ENCODE data around the gene ZDHHC14. TPM values are rescaled to one million over a fixed set of nuclear protein-coding genes. Genes with fewer than 3 reads are reported as not detected.

ZDHHC14 gene
- total RNA-seq, 4 donors from 2014 or later = 7.1 to 11.4 (median 9.8) TPM

- Histone ChIP-seq H3K36me3 (no peaks in the 10 kb centered on the region), H3K4me1 (peaks cover 0 to 3% (median 0%) of the 10 kb centered on the region in 4 donors), H3K4me3 (no peak overlapping the region), H3K9me3 (no peaks in the 10 kb centered on the region), H3K27ac (replicated peaks in 1 of 4) (no peak overlapping the region), H3K27me3 (no peaks in the 10 kb centered on the region)
- TF ChIP-seq EP300 (IDR thresholded peaks at IDR 0.05) (no peak), POLR2A (IDR thresholded peaks at IDR 0.05; ENCODE audit: low read depth) (no peak), POLR2AphosphoS5 (IDR thresholded peaks at IDR 0.05) (no peak), CTCF (IDR thresholded peaks at IDR 0.05) (no peak)
- no peak for DNase-seq (ENCODE audit: extremely low spot score)
- WGBS = 83% methylated on average over 12 of the region's 12 CpGs
- intact Hi-C loops (cut with DNase I) = no loop called here
Observed at GRCh38 chr6:157488716-157489118, 107.7 kb downstream of the ZDHHC14 start.

GRCh38 chr6:157490611-157491269 lies 109.8 kb downstream of the ZDHHC14 start:
- intact Hi-C loops (cut with DNase I) = no loop called here
- TF ChIP-seq POLR2A (IDR thresholded peaks at IDR 0.05; ENCODE audit: low read depth) = no peak
- TF ChIP-seq CTCF (IDR thresholded peaks at IDR 0.05) = no peak
- no peak for TF ChIP-seq POLR2AphosphoS5 (IDR thresholded peaks at IDR 0.05)
- no peak for TF ChIP-seq EP300 (IDR thresholded peaks at IDR 0.05)
- WGBS = 92% methylated on average over 16 of the region's 16 CpGs

GRCh38 chr6:157491571-157492232 lies 110.7 kb downstream of the ZDHHC14 start:
- WGBS = 93% methylated on average over 20 of the region's 20 CpGs
- Histone ChIP-seq H3K4me3 (no peak overlapping the region), H3K4me1 (peaks cover 0 to 3% (median 0%) of the 10 kb centered on the region in 4 donors), H3K27me3 (no peaks in the 10 kb centered on the region), H3K27ac (replicated peaks in 1 of 4) (no peak overlapping the region), H3K36me3 (no peaks in the 10 kb centered on the region), H3K9me3 (peaks cover 0 to 4% (median 0%) of the 10 kb centered on the region in 4 donors)
- TF ChIP-seq EP300 (IDR thresholded peaks at IDR 0.05) (no peak), CTCF (IDR thresholded peaks at IDR 0.05) (no peak), POLR2A (IDR thresholded peaks at IDR 0.05; ENCODE audit: low read depth) (no peak), POLR2AphosphoS5 (IDR thresholded peaks at IDR 0.05) (no peak)
- intact Hi-C loops (cut with DNase I) = no loop called here
- peak; percentile 26 for DNase-seq (ENCODE audit: extremely low spot score)

More at GRCh38 chr6:157490611-157491269, 109.8 kb downstream of the ZDHHC14 start:
- no peak for DNase-seq (ENCODE audit: extremely low spot score)
- H3K27me3 ChIP-seq = no peaks in the 10 kb centered on the region
- H3K4me3 ChIP-seq = no peak overlapping the region
- no peaks in the 10 kb centered on the region for H3K36me3 ChIP-seq
- peaks cover 0 to 3% (median 0%) of the 10 kb centered on the region in 4 donors for H3K4me1 ChIP-seq
- H3K9me3 ChIP-seq = no peaks in the 10 kb centered on the region
- H3K27ac ChIP-seq (replicated peaks in 1 of 4) = no peak overlapping the region

- Histone ChIP-seq H3K9me3 (peaks cover 0 to 4% (median 0%) of the 10 kb centered on the region in 4 donors), H3K36me3 (no peaks in the 10 kb centered on the region), H3K27me3 (no peaks in the 10 kb centered on the region), H3K27ac (replicated peaks in 1 of 4) (no peak overlapping the region), H3K4me1 (peaks cover 0 to 3% (median 0%) of the 10 kb centered on the region in 4 donors), H3K4me3 (no peak overlapping the region)
- no peak for TF ChIP-seq POLR2A (IDR thresholded peaks at IDR 0.05; ENCODE audit: low read depth)
- TF ChIP-seq CTCF (IDR thresholded peaks at IDR 0.05) = no peak
- TF ChIP-seq POLR2AphosphoS5 (IDR thresholded peaks at IDR 0.05) = no peak
- TF ChIP-seq EP300 (IDR thresholded peaks at IDR 0.05) = no peak
- intact Hi-C loops (cut with DNase I) = no loop called here
- 93% methylated on average over 12 of the region's 12 CpGs for WGBS
- DNase-seq (ENCODE audit: extremely low spot score) = peak; percentile 62
Observed at GRCh38 chr6:157492249-157492648, 111.3 kb downstream of the ZDHHC14 start.
